ENCODE measurements around the gene GMCL1.

GRCh38 chr2:69858261-69858660 lies 28.8 kb downstream of the GMCL1 start:
- TF ChIP-seq CTCF (IDR thresholded peaks at IDR 0.05) (no peak), POLR2A (IDR thresholded peaks at IDR 0.05) (no peak)
